Measurements from ENCODE around the gene ATAD5.
"Not testable (repeated sequence)": the region's sequence is repeated elsewhere in the genome, so short reads cannot be mapped to it uniquely, and the experiment has no call there.

The ATAD5 gene

DNA sequence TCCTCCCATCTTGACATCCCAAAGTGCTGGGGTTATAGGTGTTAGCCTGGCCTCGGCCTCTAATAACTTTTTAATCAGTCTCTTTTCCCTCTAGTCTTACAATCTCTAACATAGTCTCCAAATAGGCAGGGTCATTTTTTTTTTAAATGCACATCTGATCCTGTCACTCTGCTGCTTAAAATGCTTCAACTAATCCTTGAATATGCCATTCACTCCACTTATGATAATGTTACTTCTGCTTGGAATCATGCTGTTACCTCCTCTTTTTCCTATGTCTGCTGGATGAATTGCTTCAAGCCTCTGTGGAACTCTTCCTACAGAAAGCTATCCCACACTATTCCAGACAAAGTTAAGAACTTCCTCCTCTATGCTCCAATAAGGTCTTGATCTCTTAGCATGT lies 30.1 kb upstream of the ATAD5 start:
- DNase-seq (ENCODE audit: extremely low read depth, low read depth) = no peak
- TF ChIP-seq, protein P1, sequence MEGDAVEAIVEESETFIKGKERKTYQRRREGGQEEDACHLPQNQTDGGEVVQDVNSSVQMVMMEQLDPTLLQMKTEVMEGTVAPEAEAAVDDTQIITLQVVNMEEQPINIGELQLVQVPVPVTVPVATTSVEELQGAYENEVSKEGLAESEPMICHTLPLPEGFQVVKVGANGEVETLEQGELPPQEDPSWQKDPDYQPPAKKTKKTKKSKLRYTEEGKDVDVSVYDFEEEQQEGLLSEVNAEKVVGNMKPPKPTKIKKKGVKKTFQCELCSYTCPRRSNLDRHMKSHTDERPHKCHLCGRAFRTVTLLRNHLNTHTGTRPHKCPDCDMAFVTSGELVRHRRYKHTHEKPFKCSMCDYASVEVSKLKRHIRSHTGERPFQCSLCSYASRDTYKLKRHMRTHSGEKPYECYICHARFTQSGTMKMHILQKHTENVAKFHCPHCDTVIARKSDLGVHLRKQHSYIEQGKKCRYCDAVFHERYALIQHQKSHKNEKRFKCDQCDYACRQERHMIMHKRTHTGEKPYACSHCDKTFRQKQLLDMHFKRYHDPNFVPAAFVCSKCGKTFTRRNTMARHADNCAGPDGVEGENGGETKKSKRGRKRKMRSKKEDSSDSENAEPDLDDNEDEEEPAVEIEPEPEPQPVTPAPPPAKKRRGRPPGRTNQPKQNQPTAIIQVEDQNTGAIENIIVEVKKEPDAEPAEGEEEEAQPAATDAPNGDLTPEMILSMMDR (IDR thresholded peaks at IDR 0.05; ENCODE audit: low read depth, low read length) = no peak

DNA sequence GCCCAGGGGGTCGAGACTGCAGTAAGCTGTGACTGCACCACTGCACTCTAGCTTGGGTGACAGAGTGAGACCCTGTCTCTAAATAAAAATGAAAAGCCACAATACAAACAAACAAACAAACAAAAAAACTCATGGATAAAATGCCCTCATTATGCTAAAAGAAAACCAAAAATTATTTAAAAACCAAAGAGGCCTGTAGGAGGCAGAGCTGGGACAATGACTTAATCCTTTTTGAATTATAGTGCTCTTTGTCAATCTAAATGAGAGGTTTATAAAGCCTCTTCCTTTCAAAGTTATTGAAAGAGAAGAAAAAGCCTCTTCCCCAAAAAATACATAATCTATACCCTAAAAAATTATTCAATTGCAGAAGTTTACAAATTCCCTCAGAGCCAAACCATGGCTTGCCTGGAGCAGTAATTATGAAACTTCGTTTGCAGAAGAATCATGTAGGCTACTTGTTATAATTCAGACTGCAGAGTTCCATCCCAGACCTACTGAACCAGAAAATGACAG lies 25.8 kb upstream of the ATAD5 start:
- DNase-seq (ENCODE audit: extremely low read depth, low read depth) = no peak
- TF ChIP-seq, protein P1 (IDR thresholded peaks at IDR 0.05; ENCODE audit: low read depth, low read length) = no peak; the same call in 1 of the 2 replicates

- DNase-seq (ENCODE audit: extremely low read depth, low read depth) = no peak
- TF ChIP-seq, protein P1 (IDR thresholded peaks at IDR 0.05; ENCODE audit: low read depth, low read length) = no peak
Measured at GRCh38 chr17:30807896-30808295, 23.9 kb upstream of the ATAD5 start.

DNA sequence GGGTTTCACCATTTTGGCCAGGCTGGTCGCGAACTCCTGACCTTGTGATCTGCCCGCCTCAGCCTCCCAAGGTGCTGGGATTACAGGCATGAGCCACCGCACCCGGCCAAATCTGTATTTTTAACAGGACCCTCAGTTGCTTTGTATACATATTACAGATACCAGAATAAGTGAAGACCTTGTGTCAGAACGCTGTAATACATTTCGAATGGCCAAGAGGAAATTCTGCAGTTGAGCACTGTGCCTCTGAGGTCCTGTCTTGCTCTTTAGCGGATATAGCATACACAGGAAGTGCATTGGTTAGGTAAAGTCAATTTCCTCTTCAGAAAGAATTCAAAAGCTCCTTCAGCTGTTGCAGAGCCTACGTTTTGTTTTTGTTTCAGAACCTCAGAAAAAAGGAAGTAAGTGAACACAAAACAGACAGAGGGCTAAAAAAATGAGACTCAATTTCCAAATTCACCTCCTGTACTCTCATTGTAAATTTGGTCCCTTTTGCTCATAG lies 22.9 kb upstream of the ATAD5 start:
- no peak for DNase-seq (ENCODE audit: extremely low read depth, low read depth)
- TF ChIP-seq, protein P1 (IDR thresholded peaks at IDR 0.05; ENCODE audit: low read depth, low read length) = no peak

GRCh38 chr17:30809867-30810266 lies 21.9 kb upstream of the ATAD5 start:
- no peak for DNase-seq (ENCODE audit: extremely low read depth, low read depth)
- TF ChIP-seq, protein P1 (IDR thresholded peaks at IDR 0.05; ENCODE audit: low read depth, low read length) = no peak

- no peak for DNase-seq (ENCODE audit: extremely low read depth, low read depth)
- TF ChIP-seq, protein P1 (IDR thresholded peaks at IDR 0.05; ENCODE audit: low read depth, low read length) = no peak
Measured at GRCh38 chr17:30812218-30813177, 19.3 kb upstream of the ATAD5 start.

- DNase-seq (ENCODE audit: extremely low read depth, low read depth) = not testable (repeated sequence)
Measured at GRCh38 chr17:30814236-30814635, 17.5 kb upstream of the ATAD5 start.

DNA sequence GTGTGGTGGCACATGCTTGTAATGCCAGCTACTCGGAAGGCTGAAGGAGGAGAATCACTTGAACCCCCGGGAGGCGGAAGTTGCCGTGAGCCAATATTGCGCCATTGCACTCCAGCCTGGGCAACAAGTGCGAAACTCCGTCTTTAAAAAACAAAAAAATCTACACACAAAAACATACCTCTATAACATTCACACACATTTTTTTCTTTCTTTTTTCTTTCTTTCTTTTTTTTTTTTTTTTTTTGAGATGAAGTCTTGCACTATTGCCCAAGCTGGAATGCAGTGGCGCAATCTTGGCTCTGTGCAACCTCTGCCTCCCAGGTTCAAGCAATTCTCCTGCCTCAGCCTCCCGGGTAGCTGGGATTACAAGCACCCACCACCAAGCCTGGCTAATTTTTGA lies 16.9 kb upstream of the ATAD5 start:
- not testable (repeated sequence) for DNase-seq (ENCODE audit: extremely low read depth, low read depth)
